GM10266 (cell line): ENCODE measurements around the gene TAX1BP1.

Source experiments
- DNase-seq: peaks from one replicate; pipeline ENCODE4 v3.0.0; 2012; ENCODE audit errors: extremely low spot score
- CTCF ChIP-seq: IDR thresholded peaks from 2 replicates; pipeline ENCODE4 v1.5.1; 2012; ENCODE audit warnings: mild to moderate bottlenecking, low read depth; ENCODE audit not compliant: control insufficient read depth, insufficient read depth; ENCODE audit errors: missing control alignments

The TAX1BP1 gene

GRCh38 chr7:27739909-27740448 is at the start of gene TAX1BP1:
Gene TAX1BP1 (plus strand): TSS chr7:27740162. CDS start chr7:27748525, 8,363 bp downstream.
- no peak for TF ChIP-seq CTCF
- DNase-seq, result peak; percentile 91

- no peak for TF ChIP-seq CTCF
- no peak for DNase-seq
These were observed 49.3 kb upstream of the TAX1BP1 start for GRCh38 chr7:27690649-27691048.

GRCh38 chr7:27693794-27694193 is 46.2 kb upstream of the TAX1BP1 start:
- no peak for TF ChIP-seq CTCF
- no peak for DNase-seq

GRCh38 chr7:27695096-27695495 is 44.9 kb upstream of the TAX1BP1 start:
- TF ChIP-seq CTCF, result no peak
- no peak for DNase-seq

GRCh38 chr7:27697861-27698430 is 42.0 kb upstream of the TAX1BP1 start:
- TF ChIP-seq CTCF, result no peak
- DNase-seq, result peak; percentile 12

- DNase-seq, result no peak
- TF ChIP-seq CTCF, result no peak
These were observed 40.2 kb upstream of the TAX1BP1 start for GRCh38 chr7:27699751-27700150.

- TF ChIP-seq CTCF, result no peak
- DNase-seq, result no peak
These were observed 39.5 kb upstream of the TAX1BP1 start for GRCh38 chr7:27700501-27700900.
